GM12891 (cell line): Measurements from ENCODE around the gene UBE2R2.

Experiments used
- DNase-seq: peaks from one replicate; pipeline ENCODE4 v3.0.0; 2011; ENCODE audit warnings: low spot score; ENCODE audit not compliant: insufficient read length
- FAIRE-seq: peaks from 2 replicates; lab custom pipeline; 2011; peaks lifted over from hg19 to GRCh38; lab: Jason Lieb, UNC
- PAX5 ChIP-seq: IDR thresholded peaks from 2 replicates; pipeline ENCODE4 v1.6.1; 2011; ENCODE audit warnings: low read length, moderate library complexity, mild to moderate bottlenecking; ENCODE audit not compliant: insufficient read depth, severe bottlenecking
- POLR2A ChIP-seq: IDR thresholded peaks from 2 replicates; pipeline ENCODE4 v1.6.1; 2011; ENCODE audit warnings: low read depth, low read length, control low read depth
- POLR2AphosphoS5 ChIP-seq: IDR thresholded peaks from 2 replicates; pipeline ENCODE4 v1.6.1; 2011; ENCODE audit warnings: low read depth, low read length, control low read depth
- POU2F2 ChIP-seq: IDR thresholded peaks from 2 replicates; pipeline ENCODE4 v1.6.1; 2011; ENCODE audit warnings: low read depth, mild to moderate bottlenecking, control low read depth, low read length, moderate library complexity
- SPI1 ChIP-seq: IDR thresholded peaks from 2 replicates; pipeline ENCODE4 v1.6.1; 2011; ENCODE audit warnings: low read depth, low read length, control low read depth
- TAF1 ChIP-seq: IDR thresholded peaks from 2 replicates; pipeline ENCODE4 v1.6.1; 2011; ENCODE audit warnings: low read depth, low read length, control low read depth

Gene UBE2R2

GRCh38 chr9:33927694-33928093 lies 110.7 kb downstream of the UBE2R2 start:
- DNase-seq (no peak), FAIRE-seq (no peak)
- TF ChIP-seq POU2F2 (no peak), SPI1 (no peak), TAF1 (no peak), PAX5 (no peak), POLR2AphosphoS5 (no peak), POLR2A (no peak)

DNA sequence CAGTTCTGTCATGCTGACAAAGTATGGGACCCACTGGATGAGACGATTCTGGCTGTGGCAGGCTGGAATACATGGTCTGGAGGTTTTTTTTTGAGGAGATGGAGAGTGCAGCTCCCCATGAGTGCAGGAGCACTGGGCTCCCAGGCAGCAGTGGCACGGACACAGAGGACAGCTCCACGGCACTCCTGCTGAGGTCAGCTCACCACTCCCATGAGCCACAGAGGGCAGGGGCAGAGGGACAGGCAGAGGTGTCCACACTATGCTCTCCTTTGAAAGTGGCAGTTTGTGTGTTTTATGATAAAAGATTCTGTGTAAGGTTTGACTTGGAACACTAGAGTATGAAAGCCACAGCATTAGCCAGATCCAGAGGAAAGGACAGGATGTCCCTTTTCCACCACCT lies 114.4 kb downstream of the UBE2R2 start:
- TF ChIP-seq SPI1 (no peak), POU2F2 (no peak), TAF1 (no peak), PAX5 (no peak)
- FAIRE-seq = no peak
- no peak for DNase-seq

DNA sequence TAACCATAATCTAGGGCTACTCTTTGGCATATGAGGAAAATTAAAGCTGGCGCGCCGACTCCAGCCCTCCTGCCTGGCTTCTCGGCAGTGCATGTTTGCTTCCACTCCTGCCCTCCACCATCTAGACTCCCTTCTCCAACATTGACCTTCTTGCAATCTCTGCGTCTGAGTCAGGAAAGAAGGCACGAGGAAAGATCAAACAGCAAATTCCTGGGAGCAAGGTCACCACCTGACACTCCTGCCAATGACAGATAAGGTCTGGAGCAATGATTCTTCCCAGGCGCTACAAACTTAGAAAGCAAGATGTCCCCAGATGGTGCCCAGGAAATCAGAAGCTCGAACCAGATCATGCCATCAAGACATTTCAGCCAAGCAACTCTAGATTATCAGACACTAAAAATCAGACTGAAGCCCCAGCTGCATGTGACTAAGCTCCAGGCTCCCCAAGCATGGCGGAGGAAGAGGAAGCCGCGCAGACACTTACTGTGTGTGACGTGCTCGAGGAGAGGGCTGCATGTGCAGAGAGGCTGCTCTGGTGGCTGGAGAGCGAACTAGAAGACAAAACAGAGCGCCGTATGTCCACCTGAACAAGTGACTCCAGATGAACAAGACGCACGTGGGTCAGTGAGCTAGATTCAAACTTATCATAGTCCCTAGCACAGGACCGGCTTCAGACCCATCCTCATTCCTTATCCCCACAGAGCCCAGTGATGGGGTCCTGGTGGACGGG lies 115.3 kb downstream of the UBE2R2 start:
- no peak for DNase-seq
- TF ChIP-seq POLR2AphosphoS5 = no peak
- TF ChIP-seq PAX5 = no peak
- TF ChIP-seq TAF1 = no peak
- no peak for TF ChIP-seq POU2F2
- FAIRE-seq = no peak

DNA sequence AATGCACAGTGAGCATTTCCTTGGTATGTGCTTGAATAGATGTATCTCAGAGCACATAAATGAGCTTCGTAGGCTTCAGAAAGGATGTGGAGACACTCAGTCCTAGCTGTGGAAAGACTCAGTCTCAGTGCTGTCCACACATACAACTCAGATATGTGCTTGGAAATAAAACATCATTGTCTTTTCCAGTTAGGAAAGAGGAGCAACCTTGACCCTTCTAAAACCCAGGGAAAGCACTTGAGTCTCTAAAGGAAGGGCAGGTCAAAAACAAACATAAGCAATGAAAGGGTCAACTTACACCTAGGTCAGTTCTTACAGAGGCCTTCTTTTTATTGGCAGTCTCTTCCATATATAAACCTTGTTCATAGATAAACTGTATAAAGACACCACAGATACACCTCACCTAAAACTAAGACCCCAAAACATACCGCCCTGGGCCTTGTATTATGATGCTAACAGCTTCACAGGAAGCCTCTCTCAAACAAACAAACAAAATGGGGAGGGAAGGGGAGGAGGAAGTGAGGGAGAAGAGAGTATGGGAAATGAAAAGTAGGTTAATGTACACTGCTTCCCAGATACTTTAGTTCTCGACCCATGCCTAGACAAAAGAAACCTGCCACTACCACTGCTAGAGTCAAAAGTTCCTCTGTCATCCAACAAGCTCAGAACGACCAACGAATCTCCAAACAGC lies 117.4 kb downstream of the UBE2R2 start:
- FAIRE-seq (no peak), DNase-seq (no peak)
- TF ChIP-seq POU2F2 (no peak), SPI1 (no peak), POLR2AphosphoS5 (no peak), POLR2A (no peak), PAX5 (no peak), TAF1 (no peak)

GRCh38 chr9:33939924-33940874 lies 123.2 kb downstream of the UBE2R2 start:
- FAIRE-seq (no peak), DNase-seq (no peak)
- no peak for TF ChIP-seq SPI1
- no peak for TF ChIP-seq POLR2AphosphoS5

DNA sequence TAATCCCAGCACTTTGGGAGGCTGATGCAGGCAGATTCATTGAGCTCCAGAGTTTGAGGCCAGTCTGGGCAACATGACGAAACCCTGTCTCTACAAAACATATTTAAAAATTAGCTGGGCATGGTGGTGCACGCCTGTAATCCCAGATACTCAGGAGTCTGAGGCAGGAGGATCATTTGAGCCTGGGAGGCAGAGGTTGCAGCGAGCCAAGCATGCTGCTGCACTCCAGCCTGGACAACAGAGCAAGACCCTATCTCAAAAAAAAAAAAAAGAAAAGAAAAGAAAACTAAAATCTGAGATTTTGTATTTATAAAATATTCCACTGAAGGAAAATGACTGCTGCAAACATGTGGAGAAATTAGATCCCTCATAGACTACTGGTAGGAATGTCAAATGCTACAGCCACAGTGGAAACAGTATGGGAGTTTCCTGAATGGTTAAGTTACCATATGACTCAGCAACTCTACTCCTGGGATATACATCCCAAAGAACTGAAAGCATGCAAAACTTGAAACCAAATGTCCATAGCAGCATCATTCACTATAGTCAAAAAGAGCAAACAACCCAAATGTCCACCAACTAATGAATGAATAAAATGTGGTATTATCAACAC lies 125.6 kb downstream of the UBE2R2 start:
- TF ChIP-seq POU2F2 (no peak), POLR2AphosphoS5 (no peak)
- FAIRE-seq (no peak), DNase-seq (no peak)

DNA sequence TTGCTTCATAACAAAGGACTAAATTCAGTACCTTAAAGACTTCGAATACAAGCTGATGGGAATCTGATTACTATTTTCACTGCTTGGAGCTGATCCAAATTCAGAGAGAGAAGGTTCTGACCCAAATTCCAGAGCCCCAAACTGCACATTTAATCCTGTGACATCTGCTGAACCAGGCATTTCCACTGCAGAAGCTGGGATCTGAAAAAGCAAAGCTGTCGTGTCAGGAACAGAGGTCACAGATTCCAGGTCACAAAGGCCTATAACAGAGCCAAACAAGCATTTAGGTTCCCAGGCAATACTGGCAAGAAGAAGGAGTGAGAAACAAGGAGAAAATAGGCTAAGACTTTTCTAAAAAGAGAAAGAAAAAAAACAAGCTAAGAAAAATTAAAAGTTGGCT lies 126.4 kb downstream of the UBE2R2 start:
- DNase-seq = no peak
- TF ChIP-seq SPI1 = no peak
- TF ChIP-seq POLR2AphosphoS5 = no peak
- TF ChIP-seq POLR2A = no peak
- TF ChIP-seq TAF1 = no peak
- TF ChIP-seq POU2F2 = no peak
- no peak for TF ChIP-seq PAX5
- FAIRE-seq = no peak

DNA sequence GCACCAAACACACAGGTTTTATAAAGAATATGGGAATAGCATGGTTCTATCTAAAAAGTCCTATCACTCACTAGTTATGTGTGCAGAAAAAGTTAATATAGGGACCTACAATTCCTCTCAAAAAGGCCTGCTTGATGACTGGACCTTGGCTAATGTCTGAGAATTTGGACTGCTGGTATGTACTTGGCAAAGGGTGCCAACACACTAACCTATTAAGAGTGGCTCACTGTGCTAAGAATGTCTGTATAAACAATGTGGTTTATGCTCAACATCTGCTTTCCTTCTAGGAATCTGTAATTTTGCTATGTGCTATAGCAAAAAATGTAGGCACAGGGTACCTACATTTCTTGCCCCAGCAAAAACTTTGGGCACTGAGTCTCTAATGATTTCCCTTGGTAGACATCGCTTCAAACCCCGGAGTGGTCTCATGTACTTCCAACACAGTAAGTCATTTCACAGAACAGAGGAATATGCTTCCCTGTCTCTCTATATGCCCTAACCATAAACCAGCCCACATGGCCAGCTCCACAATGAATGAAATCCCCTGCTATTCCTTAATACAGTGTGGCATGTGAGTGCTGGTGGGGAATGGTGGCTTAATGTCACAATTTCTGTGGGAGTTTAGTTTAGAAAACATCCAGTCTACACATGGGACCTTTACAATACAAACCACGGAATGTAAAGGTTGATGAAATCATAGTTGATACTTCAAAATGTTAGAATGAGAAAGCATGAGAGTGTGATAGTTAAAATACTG lies 130.0 kb downstream of the UBE2R2 start:
- DNase-seq (no peak), FAIRE-seq (peak; percentile 9)
- TF ChIP-seq POLR2A (no peak), POLR2AphosphoS5 (no peak)

DNA sequence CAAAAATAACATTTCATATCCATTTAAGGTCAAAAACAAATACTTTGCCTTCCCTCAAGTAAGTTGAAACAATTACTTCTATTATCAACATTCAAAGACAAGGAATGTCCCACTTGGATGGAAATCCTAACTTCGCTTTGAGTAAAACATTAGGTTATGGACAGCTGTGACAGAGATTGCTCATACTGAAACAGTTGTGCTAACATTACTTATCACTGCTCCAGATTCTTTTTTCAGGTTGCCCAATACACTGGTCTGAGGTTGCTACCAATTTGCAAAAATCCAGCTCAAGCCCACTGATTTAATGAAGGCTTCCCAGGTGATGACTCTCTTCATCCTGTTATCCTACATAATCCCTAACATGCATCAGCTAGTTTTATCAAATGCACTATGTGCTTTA lies 133.4 kb downstream of the UBE2R2 start:
- DNase-seq (no peak), FAIRE-seq (no peak)
- no peak for TF ChIP-seq POU2F2
